ENCODE results near the gene SLC5A6. TPM values are rescaled to one million over a fixed set of nuclear protein-coding genes. Genes with fewer than 3 reads are reported as not detected.

SLC5A6 gene
- total RNA-seq, 4 donors from 2014 or later: 20.5 to 69.7 (median 60.5) TPM

DNA sequence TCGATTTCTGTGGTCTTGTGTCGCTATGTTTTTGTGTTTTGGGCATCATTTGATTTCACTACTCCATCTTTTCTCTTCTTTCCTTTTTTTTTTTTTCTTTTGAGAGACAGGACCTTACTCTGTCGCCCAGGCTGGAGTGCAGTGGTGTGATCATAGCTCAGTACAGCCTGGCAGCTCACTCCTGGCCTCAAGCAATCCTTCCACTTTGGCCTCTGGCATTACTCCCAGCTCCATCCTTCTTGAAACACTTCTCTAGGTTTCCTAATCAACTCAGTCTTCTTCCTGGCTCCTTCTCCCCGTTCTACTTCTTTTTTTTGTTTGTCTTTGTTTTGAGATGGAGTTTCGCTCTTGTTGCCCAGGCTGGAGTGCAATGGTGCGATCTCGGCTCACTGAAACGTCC, 36.7 kb downstream of the SLC5A6 start:
- Histone ChIP-seq H3K4me3 (no peak overlapping the region), H3K9me3 (no peaks in the 10 kb centered on the region), H3K27ac (no peak overlapping the region), H3K4me1 (no peaks in the 10 kb centered on the region), H3K27me3 (no peaks in the 10 kb centered on the region), H3K36me3 (no peaks in the 10 kb centered on the region)
- no peak for DNase-seq
- TF ChIP-seq POLR2A (IDR thresholded peaks at IDR 0.05): no peak
- intact Hi-C loops (cut with DNase I; ENCODE audit: low total_unique reads): no loop called here

GRCh38 chr2:27174638-27175037, 37.4 kb downstream of the SLC5A6 start:
- Histone ChIP-seq H3K9me3 (no peaks in the 10 kb centered on the region), H3K4me3 (no peak overlapping the region), H3K27ac (no peak overlapping the region), H3K27me3 (no peaks in the 10 kb centered on the region), H3K4me1 (no peaks in the 10 kb centered on the region), H3K36me3 (no peaks in the 10 kb centered on the region)
- no peak for TF ChIP-seq POLR2A (IDR thresholded peaks at IDR 0.05)
- TF ChIP-seq, protein P1, sequence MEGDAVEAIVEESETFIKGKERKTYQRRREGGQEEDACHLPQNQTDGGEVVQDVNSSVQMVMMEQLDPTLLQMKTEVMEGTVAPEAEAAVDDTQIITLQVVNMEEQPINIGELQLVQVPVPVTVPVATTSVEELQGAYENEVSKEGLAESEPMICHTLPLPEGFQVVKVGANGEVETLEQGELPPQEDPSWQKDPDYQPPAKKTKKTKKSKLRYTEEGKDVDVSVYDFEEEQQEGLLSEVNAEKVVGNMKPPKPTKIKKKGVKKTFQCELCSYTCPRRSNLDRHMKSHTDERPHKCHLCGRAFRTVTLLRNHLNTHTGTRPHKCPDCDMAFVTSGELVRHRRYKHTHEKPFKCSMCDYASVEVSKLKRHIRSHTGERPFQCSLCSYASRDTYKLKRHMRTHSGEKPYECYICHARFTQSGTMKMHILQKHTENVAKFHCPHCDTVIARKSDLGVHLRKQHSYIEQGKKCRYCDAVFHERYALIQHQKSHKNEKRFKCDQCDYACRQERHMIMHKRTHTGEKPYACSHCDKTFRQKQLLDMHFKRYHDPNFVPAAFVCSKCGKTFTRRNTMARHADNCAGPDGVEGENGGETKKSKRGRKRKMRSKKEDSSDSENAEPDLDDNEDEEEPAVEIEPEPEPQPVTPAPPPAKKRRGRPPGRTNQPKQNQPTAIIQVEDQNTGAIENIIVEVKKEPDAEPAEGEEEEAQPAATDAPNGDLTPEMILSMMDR (IDR thresholded peaks at IDR 0.05): no peak
- intact Hi-C loops (cut with DNase I; ENCODE audit: low total_unique reads): no loop called here
- no peak for DNase-seq

DNA sequence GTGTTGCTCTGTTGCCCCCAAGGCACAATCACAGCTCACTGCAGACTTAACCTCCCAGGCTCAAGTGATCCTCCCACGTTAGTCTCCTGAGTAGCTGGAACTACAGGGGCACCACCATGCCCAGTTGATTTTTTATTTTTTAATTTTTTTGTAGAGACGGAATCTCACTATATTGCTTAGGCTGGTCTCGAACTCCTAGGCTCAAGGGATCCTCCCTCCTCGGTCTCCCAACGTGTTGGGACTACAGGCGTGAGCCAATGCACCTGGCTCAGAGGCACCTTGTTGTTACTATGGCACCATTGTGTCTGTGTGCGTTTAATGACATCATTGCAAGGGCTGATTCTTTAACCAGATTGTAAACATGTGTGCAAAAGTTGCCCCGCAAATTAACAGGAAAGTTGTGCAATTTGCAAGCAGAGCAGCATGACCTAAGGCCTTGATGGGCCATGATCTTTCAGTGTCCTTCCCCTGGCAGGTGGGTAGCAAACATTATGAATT, 40.7 kb downstream of the SLC5A6 start:
- intact Hi-C loops (cut with DNase I; ENCODE audit: low total_unique reads): no loop called here
- Histone ChIP-seq H3K27me3 (no peaks in the 10 kb centered on the region), H3K27ac (no peak overlapping the region), H3K4me3 (no peak overlapping the region), H3K4me1 (no peaks in the 10 kb centered on the region), H3K9me3 (no peaks in the 10 kb centered on the region), H3K36me3 (no peaks in the 10 kb centered on the region)
- TF ChIP-seq POLR2A (IDR thresholded peaks at IDR 0.05): no peak
- TF ChIP-seq, protein P1 (IDR thresholded peaks at IDR 0.05): no peak
- no peak for DNase-seq

GRCh38 chr2:27170581-27171337, 41.3 kb downstream of the SLC5A6 start:
- Histone ChIP-seq H3K27ac (peak overlapping the region in 1 of 2 donors; percentile 34), H3K36me3 (no peaks in the 10 kb centered on the region), H3K9me3 (no peaks in the 10 kb centered on the region), H3K4me3 (no peak overlapping the region), H3K27me3 (no peaks in the 10 kb centered on the region), H3K4me1 (no peaks in the 10 kb centered on the region)
- DNase-seq: no peak
- TF ChIP-seq POLR2A (IDR thresholded peaks at IDR 0.05): no peak
- TF ChIP-seq, protein P1 (IDR thresholded peaks at IDR 0.05): no peak
- intact Hi-C loops (cut with DNase I; ENCODE audit: low total_unique reads): no loop called here

GRCh38 chr2:27164960-27165763, 46.9 kb downstream of the SLC5A6 start:
- TF ChIP-seq, protein P1 (IDR thresholded peaks at IDR 0.05): no peak
- no peak for TF ChIP-seq POLR2A (IDR thresholded peaks at IDR 0.05)
- Histone ChIP-seq H3K4me3 (no peak overlapping the region), H3K27me3 (no peaks in the 10 kb centered on the region), H3K27ac (no peak overlapping the region), H3K36me3 (no peaks in the 10 kb centered on the region), H3K9me3 (no peaks in the 10 kb centered on the region), H3K4me1 (no peaks in the 10 kb centered on the region)
- intact Hi-C loops (cut with DNase I; ENCODE audit: low total_unique reads): no loop called here
- DNase-seq: no peak
